ENCODE data around the gene PRSS1. TPM values are rescaled to one million over a fixed set of nuclear protein-coding genes. Genes with fewer than 3 reads are reported as not detected.
"Not testable (repeated sequence)": the region's sequence is repeated elsewhere in the genome, so short reads cannot be mapped to it uniquely, and the experiment has no call there.

Gene PRSS1
- total and polyA plus RNA-seq, 2 experiments from 2014 or later: not detected

GRCh38 chr7:142754681-142755575, 5.7 kb downstream of the PRSS1 start (continued):
- TF ChIP-seq, protein P1, sequence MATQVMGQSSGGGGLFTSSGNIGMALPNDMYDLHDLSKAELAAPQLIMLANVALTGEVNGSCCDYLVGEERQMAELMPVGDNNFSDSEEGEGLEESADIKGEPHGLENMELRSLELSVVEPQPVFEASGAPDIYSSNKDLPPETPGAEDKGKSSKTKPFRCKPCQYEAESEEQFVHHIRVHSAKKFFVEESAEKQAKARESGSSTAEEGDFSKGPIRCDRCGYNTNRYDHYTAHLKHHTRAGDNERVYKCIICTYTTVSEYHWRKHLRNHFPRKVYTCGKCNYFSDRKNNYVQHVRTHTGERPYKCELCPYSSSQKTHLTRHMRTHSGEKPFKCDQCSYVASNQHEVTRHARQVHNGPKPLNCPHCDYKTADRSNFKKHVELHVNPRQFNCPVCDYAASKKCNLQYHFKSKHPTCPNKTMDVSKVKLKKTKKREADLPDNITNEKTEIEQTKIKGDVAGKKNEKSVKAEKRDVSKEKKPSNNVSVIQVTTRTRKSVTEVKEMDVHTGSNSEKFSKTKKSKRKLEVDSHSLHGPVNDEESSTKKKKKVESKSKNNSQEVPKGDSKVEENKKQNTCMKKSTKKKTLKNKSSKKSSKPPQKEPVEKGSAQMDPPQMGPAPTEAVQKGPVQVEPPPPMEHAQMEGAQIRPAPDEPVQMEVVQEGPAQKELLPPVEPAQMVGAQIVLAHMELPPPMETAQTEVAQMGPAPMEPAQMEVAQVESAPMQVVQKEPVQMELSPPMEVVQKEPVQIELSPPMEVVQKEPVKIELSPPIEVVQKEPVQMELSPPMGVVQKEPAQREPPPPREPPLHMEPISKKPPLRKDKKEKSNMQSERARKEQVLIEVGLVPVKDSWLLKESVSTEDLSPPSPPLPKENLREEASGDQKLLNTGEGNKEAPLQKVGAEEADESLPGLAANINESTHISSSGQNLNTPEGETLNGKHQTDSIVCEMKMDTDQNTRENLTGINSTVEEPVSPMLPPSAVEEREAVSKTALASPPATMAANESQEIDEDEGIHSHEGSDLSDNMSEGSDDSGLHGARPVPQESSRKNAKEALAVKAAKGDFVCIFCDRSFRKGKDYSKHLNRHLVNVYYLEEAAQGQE (IDR thresholded peaks at IDR 0.05; ENCODE audit: unreplicated experiment): no peak
- TF ChIP-seq, protein P2, sequence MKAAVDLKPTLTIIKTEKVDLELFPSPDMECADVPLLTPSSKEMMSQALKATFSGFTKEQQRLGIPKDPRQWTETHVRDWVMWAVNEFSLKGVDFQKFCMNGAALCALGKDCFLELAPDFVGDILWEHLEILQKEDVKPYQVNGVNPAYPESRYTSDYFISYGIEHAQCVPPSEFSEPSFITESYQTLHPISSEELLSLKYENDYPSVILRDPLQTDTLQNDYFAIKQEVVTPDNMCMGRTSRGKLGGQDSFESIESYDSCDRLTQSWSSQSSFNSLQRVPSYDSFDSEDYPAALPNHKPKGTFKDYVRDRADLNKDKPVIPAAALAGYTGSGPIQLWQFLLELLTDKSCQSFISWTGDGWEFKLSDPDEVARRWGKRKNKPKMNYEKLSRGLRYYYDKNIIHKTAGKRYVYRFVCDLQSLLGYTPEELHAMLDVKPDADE (IDR thresholded peaks at IDR 0.05): no peak
- no peak for TF ChIP-seq ZNF331 (CRISPR knock-in tag; IDR thresholded peaks at IDR 0.05; ENCODE audit: low read depth)

DNA sequence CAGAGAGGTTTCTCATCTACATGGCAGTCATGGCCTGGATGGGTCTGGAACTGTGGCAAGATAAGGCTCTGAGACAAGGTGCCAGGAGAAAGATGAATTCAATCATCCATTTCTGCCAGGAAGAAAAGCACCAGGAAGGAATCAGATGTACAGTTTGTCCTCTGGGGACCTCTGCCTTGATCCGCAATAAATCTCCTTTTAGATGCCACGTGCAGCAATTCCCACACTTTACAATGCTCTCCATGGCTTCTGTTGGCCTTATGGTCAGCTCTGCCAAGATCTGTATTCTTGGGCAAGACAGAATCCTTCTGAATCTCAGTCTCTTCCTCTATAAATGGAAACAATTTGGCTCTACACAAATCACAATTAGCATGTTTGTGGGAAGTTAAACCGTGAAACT, 9.0 kb downstream of the PRSS1 start:
- H3K27ac ChIP-seq (ENCODE audit: low read depth); H3K9me2 ChIP-seq (ENCODE audit: insufficient read depth); H3K27ac Mint-ChIP-seq: not testable (repeated sequence)

DNA sequence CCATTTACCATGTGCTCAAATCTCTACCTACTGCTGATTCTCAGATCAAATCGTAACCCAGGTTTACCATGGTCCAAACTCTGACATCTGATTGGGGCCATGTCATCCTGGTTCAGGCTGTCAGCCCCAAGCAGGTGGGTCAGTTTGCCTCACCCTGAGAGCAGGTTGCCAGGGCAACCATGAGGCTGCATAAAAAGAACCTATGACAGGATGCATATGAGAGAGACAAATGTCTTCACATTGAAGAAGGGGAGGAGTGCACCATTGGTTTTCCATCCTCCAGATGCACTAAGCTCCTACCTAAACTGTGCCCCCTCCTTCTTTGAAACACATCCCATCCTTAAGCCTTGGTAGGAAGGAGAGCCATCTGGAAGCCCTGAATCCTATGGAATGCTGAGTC, 10.2 kb downstream of the PRSS1 start:
- Histone ChIP-seq H2AFZ (no peak overlapping the region), H3K9me2 (ENCODE audit: insufficient read depth) (no peaks in the 10 kb centered on the region), H3K4me3 (no peak overlapping the region), H3K79me2 (replicated peaks; ENCODE audit: insufficient read depth) (no peaks in the 10 kb centered on the region), H4K20me1 (replicated peaks; ENCODE audit: insufficient read depth) (no peaks in the 10 kb centered on the region), H3K4me1 (ENCODE audit: insufficient read depth) (no peaks in the 10 kb centered on the region), H3K36me3 (ENCODE audit: insufficient read depth) (no peaks in the 10 kb centered on the region), H3F3A (replicated peaks; ENCODE audit: low read depth) (no peaks in the 10 kb centered on the region), H3K27ac (ENCODE audit: low read depth) (no peak overlapping the region), H3K27me3 (ENCODE audit: insufficient read depth) (no peaks in the 10 kb centered on the region), H3K4me2 (no peak overlapping the region)
- DNase-seq (ENCODE audit: low spot score) (no peak), ATAC-seq (no peak)
- no peak overlapping the region for H3K4me3 Mint-ChIP-seq
- H3K36me3 Mint-ChIP-seq (ENCODE audit: low read depth): no peaks in the 10 kb centered on the region
- no peak for TF ChIP-seq EZH2 (IDR thresholded peaks at IDR 0.05; ENCODE audit: low read depth, unreplicated experiment)
- TF ChIP-seq, protein P3, sequence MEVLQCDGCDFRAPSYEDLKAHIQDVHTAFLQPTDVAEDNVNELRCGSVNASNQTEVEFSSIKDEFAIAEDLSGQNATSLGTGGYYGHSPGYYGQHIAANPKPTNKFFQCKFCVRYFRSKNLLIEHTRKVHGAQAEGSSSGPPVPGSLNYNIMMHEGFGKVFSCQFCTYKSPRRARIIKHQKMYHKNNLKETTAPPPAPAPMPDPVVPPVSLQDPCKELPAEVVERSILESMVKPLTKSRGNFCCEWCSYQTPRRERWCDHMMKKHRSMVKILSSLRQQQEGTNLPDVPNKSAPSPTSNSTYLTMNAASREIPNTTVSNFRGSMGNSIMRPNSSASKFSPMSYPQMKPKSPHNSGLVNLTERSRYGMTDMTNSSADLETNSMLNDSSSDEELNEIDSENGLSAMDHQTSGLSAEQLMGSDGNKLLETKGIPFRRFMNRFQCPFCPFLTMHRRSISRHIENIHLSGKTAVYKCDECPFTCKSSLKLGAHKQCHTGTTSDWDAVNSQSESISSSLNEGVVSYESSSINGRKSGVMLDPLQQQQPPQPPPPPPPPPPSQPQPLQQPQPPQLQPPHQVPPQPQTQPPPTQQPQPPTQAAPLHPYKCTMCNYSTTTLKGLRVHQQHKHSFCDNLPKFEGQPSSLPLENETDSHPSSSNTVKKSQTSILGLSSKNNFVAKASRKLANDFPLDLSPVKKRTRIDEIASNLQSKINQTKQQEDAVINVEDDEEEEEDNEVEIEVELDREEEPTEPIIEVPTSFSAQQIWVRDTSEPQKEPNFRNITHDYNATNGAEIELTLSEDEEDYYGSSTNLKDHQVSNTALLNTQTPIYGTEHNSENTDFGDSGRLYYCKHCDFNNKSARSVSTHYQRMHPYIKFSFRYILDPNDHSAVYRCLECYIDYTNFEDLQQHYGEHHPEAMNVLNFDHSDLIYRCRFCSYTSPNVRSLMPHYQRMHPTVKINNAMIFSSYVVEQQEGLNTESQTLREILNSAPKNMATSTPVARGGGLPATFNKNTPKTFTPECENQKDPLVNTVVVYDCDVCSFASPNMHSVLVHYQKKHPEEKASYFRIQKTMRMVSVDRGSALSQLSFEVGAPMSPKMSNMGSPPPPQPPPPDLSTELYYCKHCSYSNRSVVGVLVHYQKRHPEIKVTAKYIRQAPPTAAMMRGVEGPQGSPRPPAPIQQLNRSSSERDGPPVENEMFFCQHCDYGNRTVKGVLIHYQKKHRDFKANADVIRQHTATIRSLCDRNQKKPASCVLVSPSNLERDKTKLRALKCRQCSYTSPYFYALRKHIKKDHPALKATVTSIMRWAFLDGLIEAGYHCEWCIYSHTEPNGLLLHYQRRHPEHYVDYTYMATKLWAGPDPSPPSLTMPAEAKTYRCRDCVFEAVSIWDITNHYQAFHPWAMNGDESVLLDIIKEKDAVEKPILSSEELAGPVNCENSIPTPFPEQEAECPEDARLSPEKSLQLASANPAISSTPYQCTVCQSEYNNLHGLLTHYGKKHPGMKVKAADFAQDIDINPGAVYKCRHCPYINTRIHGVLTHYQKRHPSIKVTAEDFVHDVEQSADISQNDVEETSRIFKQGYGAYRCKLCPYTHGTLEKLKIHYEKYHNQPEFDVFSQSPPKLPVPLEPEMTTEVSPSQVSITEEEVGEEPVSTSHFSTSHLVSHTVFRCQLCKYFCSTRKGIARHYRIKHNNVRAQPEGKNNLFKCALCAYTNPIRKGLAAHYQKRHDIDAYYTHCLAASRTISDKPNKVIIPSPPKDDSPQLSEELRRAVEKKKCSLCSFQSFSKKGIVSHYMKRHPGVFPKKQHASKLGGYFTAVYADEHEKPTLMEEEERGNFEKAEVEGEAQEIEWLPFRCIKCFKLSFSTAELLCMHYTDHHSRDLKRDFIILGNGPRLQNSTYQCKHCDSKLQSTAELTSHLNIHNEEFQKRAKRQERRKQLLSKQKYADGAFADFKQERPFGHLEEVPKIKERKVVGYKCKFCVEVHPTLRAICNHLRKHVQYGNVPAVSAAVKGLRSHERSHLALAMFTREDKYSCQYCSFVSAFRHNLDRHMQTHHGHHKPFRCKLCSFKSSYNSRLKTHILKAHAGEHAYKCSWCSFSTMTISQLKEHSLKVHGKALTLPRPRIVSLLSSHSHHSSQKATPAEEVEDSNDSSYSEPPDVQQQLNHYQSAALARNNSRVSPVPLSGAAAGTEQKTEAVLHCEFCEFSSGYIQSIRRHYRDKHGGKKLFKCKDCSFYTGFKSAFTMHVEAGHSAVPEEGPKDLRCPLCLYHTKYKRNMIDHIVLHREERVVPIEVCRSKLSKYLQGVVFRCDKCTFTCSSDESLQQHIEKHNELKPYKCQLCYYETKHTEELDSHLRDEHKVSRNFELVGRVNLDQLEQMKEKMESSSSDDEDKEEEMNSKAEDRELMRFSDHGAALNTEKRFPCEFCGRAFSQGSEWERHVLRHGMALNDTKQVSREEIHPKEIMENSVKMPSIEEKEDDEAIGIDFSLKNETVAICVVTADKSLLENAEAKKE (CRISPR knock-in tag; IDR thresholded peaks at IDR 0.05): no peak
- H3K9me3 Mint-ChIP-seq: no peaks in the 10 kb centered on the region
- peaks cover 2% of the 10 kb centered on the region for H3K4me1 Mint-ChIP-seq
- no peak overlapping the region for H3K27ac Mint-ChIP-seq
- peaks cover 7% of the 10 kb centered on the region for H3K27me3 Mint-ChIP-seq (ENCODE audit: insufficient read depth, low read depth, poor library complexity)

More for the DNA sequence above, 9.0 kb downstream of the PRSS1 start:
- not testable (repeated sequence) for H3K27me3 Mint-ChIP-seq (ENCODE audit: insufficient read depth, low read depth, poor library complexity); H3K4me2 ChIP-seq; H3F3A ChIP-seq (replicated peaks; ENCODE audit: low read depth); H3K4me1 ChIP-seq (ENCODE audit: insufficient read depth); H3K4me3 Mint-ChIP-seq; H3K4me1 Mint-ChIP-seq; DNase-seq (ENCODE audit: low spot score); H3K36me3 ChIP-seq (ENCODE audit: insufficient read depth); H2AFZ ChIP-seq; H3K36me3 Mint-ChIP-seq (ENCODE audit: low read depth); H3K4me3 ChIP-seq; H4K20me1 ChIP-seq (replicated peaks; ENCODE audit: insufficient read depth); H3K27me3 ChIP-seq (ENCODE audit: insufficient read depth); ATAC-seq; H3K79me2 ChIP-seq (replicated peaks; ENCODE audit: insufficient read depth); H3K9me3 Mint-ChIP-seq

Measured in GM23338 (cell line).